ENCODE measurements around the gene CTRB1.
"Not testable (repeated sequence)": the region's sequence is repeated elsewhere in the genome, so short reads cannot be mapped to it uniquely, and the experiment has no call there.

CTRB1 gene

GRCh38 chr16:75204410-75204758 lies 14.4 kb upstream of the CTRB1 start:
- DNase-seq (ENCODE audit: low spot score) = no peak

GRCh38 chr16:75204905-75205304 lies 13.9 kb upstream of the CTRB1 start:
- DNase-seq (ENCODE audit: low spot score) = not testable (repeated sequence)

GRCh38 chr16:75205438-75205837 lies 13.3 kb upstream of the CTRB1 start:
- DNase-seq (ENCODE audit: low spot score) = not testable (repeated sequence)

GRCh38 chr16:75205961-75206748 lies 12.6 kb upstream of the CTRB1 start:
- not testable (repeated sequence) for DNase-seq (ENCODE audit: low spot score)

- no peak for DNase-seq (ENCODE audit: low spot score)
Measured at GRCh38 chr16:75206749-75207451, 11.9 kb upstream of the CTRB1 start, which contains the start of gene CTRB2. CTRB2 (minus strand) TSS chr16:75207161; CDS start chr16:75207141, 20 bp downstream.

- no peak for DNase-seq (ENCODE audit: low spot score)
Measured at GRCh38 chr16:75207831-75208230, 11.0 kb upstream of the CTRB1 start.

- no peak for DNase-seq (ENCODE audit: low spot score)
Measured at GRCh38 chr16:75208242-75208825, 10.5 kb upstream of the CTRB1 start.

- DNase-seq (ENCODE audit: low spot score) = no peak
Measured at GRCh38 chr16:75208861-75209505, 9.8 kb upstream of the CTRB1 start.

GRCh38 chr16:75209514-75209913 lies 9.3 kb upstream of the CTRB1 start:
- not testable (repeated sequence) for DNase-seq (ENCODE audit: low spot score)

GRCh38 chr16:75209944-75210343 lies 8.8 kb upstream of the CTRB1 start:
- DNase-seq (ENCODE audit: low spot score) = no peak

GRCh38 chr16:75211286-75211685 lies 7.5 kb upstream of the CTRB1 start:
- not testable (repeated sequence) for DNase-seq (ENCODE audit: low spot score)

- DNase-seq (ENCODE audit: low spot score) = no peak
Measured at GRCh38 chr16:75216127-75216526, 2.7 kb upstream of the CTRB1 start.

GRCh38 chr16:75216576-75216975 lies 2.2 kb upstream of the CTRB1 start:
- DNase-seq (ENCODE audit: low spot score) = no peak

- no peak for DNase-seq (ENCODE audit: low spot score)
Measured at GRCh38 chr16:75217389-75217851, 1.4 kb upstream of the CTRB1 start.

GRCh38 chr16:75219088-75219487 lies 300 bp downstream of the CTRB1 start:
- DNase-seq (ENCODE audit: low spot score) = no peak

- DNase-seq (ENCODE audit: low spot score) = no peak
Measured at GRCh38 chr16:75219838-75220237, 1.1 kb downstream of the CTRB1 start.

GRCh38 chr16:75222271-75222783 lies 3.5 kb downstream of the CTRB1 start:
- no peak for DNase-seq (ENCODE audit: low spot score)

- not testable (repeated sequence) for DNase-seq (ENCODE audit: low spot score)
Measured at GRCh38 chr16:75223129-75223528, 4.3 kb downstream of the CTRB1 start.

GRCh38 chr16:75224306-75225082 lies 5.7 kb downstream of the CTRB1 start:
- no peak for DNase-seq (ENCODE audit: low spot score)

- DNase-seq (ENCODE audit: low spot score) = no peak
Measured at GRCh38 chr16:75225092-75225491, 6.3 kb downstream of the CTRB1 start.

All from COLO829 (cell line).